PC-3 (cell line): Measurements from ENCODE around the gene PFKL. TPM values are rescaled to one million over a fixed set of nuclear protein-coding genes. Genes with fewer than 3 reads are reported as not detected.

ENCODE experiments used
- ATAC-seq: fragments of 200-7000 bp; cut with Tn5 transposase; 2 replicates; pipeline ENCODE4 v1.9.1; 2020; ENCODE audit warnings: mild to moderate bottlenecking, moderate library complexity
- BruUV-seq: library from RNA; stranded (reverse); fragments of 400-500 nt; replicated peaks from 2 replicates; lab custom pipeline; 2021; lab: Mats Ljungman, UMichigan
- CTCF ChIA-PET: fragments of 300-600 bp; sonication (Branson Sonifier 250); formaldehyde crosslinking; loops from one replicate; lab custom pipeline; 2022; ENCODE audit warnings: antibody characterized with exemption; lab: Charles Lee
- POLR2A ChIA-PET: fragments of 300-600 bp; sonication (Branson Sonifier 250); formaldehyde crosslinking; loops from one replicate; lab custom pipeline; 2022; ENCODE audit warnings: antibody characterized with exemption; ENCODE audit not compliant: unreplicated experiment; lab: Charles Lee
- DNase-seq: peaks from one replicate; pipeline ENCODE4 v3.0.0-alpha.2; 2015
- H2AFZ ChIP-seq: fragments of 300-600 bp; sonication (generic); 2 replicates; pipeline ENCODE4 v1.6.0; 2016; ENCODE audit warnings: antibody characterized with exemption, low read length
- H3F3A ChIP-seq: fragments of 300-600 bp; sonication (generic); one replicate; pipeline ENCODE4 v1.6.0; 2017; ENCODE audit warnings: antibody characterized with exemption, low read length, control low read depth, mild to moderate bottlenecking; ENCODE audit not compliant: unreplicated experiment
- H3K27ac ChIP-seq: fragments of 300-600 bp; sonication (generic); 2 replicates; pipeline ENCODE4 v1.5.1; 2016; ENCODE audit warnings: mild to moderate bottlenecking, low read length
- H3K27me3 ChIP-seq: fragments of 300-600 bp; sonication (generic); 2 replicates; pipeline ENCODE4 v1.6.1; 2016; ENCODE audit warnings: low read length, mixed read lengths
- H3K36me3 ChIP-seq: fragments of 300-600 bp; sonication (generic); 2 replicates; pipeline ENCODE4 v1.6.1; 2016; ENCODE audit warnings: low read depth, mixed run types, low read length, mixed read lengths
- H3K4me1 ChIP-seq: fragments of 300-600 bp; sonication (generic); 2 replicates; pipeline ENCODE4 v1.5.1; 2016; ENCODE audit warnings: low read length; ENCODE audit not compliant: insufficient read depth
- H3K4me2 ChIP-seq: fragments of 300-600 bp; sonication (generic); 2 replicates; pipeline ENCODE4 v1.6.0; 2016; ENCODE audit warnings: low read length
- H3K4me3 ChIP-seq: fragments of 300-600 bp; sonication (generic); 2 replicates; pipeline ENCODE4 v1.5.1; 2016; ENCODE audit warnings: mild to moderate bottlenecking, low read length, mixed read lengths
- H3K79me2 ChIP-seq: fragments of 300-600 bp; sonication (generic); 2 replicates; pipeline ENCODE4 v1.6.1; 2017; ENCODE audit warnings: low read length, mixed read lengths
- H3K9ac ChIP-seq: fragments of 300-600 bp; sonication (generic); 2 replicates; pipeline ENCODE4 v1.6.0; 2016; ENCODE audit warnings: mild to moderate bottlenecking, low read length
- H3K9me2 ChIP-seq: fragments of 300-600 bp; sonication (generic); replicated peaks from 2 replicates; pipeline ENCODE4 v1.6.1; 2016; ENCODE audit warnings: mixed run types, low read length, mixed read lengths
- H3K9me3 ChIP-seq: fragments of 300-600 bp; sonication (generic); 2 replicates; pipeline ENCODE4 v1.6.1; 2016; ENCODE audit warnings: low read length, mixed read lengths
- H4K20me1 ChIP-seq: fragments of 300-600 bp; sonication (generic); 2 replicates; pipeline ENCODE4 v1.6.1; 2016; ENCODE audit warnings: low read length, mixed read lengths
- EZH2 ChIP-seq: fragments of 300-600 bp; sonication (generic); IDR thresholded peaks from one replicate; pipeline ENCODE4 v1.6.1; 2017; ENCODE audit warnings: antibody characterized with exemption, mild to moderate bottlenecking, low read length; ENCODE audit not compliant: unreplicated experiment
- EZH2phosphoT487 ChIP-seq: fragments of 300-600 bp; sonication (generic); IDR thresholded peaks from 2 replicates; pipeline ENCODE4 v1.6.1; 2018; ENCODE audit warnings: mild to moderate bottlenecking, antibody characterized with exemption, low read length, borderline replicate concordance
- intact Hi-C: fragments of 100-400 bp; cut with micrococcal nuclease; formaldehyde crosslinking; loops from 2 replicates; pipeline ENCODE4 v1.9.0; 2023
- total RNA-seq: library from RNA; depleted of rRNA; stranded (reverse); fragments of >200 nt; gene quantifications from 2 replicates; pipeline ENCODE4 v1.2.3, GENCODE V29; 2014
- TF ChIP-seq, protein P1 (sequence below): fragments of 300-600 bp; sonication (generic); conservative IDR thresholded peaks from 2 replicates; pipeline ENCODE4 v1.5.1; 2017; ENCODE audit warnings: antibody characterized with exemption, low read depth, mild to moderate bottlenecking, low read length

Gene PFKL
- total RNA-seq, 1 experiment from 2014 or later, result 223 TPM

DNA sequence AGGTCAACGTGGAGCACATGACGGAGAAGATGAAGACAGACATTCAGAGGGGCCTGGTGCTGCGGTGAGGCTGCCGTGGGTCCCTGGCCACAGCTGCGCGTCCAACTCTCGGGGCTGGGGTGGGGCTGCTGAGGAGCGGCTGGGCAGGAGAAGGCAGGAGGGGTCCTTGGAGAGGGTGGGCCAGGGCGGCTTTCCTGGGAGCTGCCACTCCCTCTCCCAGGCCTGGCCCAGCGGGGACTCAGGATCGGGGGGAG is 24.9 kb downstream of the PFKL start:
- ChIA-PET CTCF (no interaction called here), POLR2A (no interaction called here)
- no peaks in the 10 kb centered on the region for H3K9me3 ChIP-seq
- intact Hi-C loops, result no loop called here
- no peaks in the 10 kb centered on the region for H3K27me3 ChIP-seq
- H3F3A ChIP-seq, result no peaks in the 10 kb centered on the region
- no TSS peak for BruUV-seq
- no peak overlapping the region for H2AFZ ChIP-seq
- H4K20me1 ChIP-seq, result no peaks in the 10 kb centered on the region
- H3K9me2 ChIP-seq, result no peaks in the 10 kb centered on the region
- H3K27ac ChIP-seq, result no peak overlapping the region
- DNase-seq, result no peak
- ATAC-seq, result no peak
- peaks cover 11% of the 10 kb centered on the region for H3K36me3 ChIP-seq
- no peak overlapping the region for H3K4me2 ChIP-seq
- no peak overlapping the region for H3K4me3 ChIP-seq
- H3K9ac ChIP-seq, result no peak overlapping the region
- no peaks in the 10 kb centered on the region for H3K4me1 ChIP-seq
- TF ChIP-seq, protein P1, sequence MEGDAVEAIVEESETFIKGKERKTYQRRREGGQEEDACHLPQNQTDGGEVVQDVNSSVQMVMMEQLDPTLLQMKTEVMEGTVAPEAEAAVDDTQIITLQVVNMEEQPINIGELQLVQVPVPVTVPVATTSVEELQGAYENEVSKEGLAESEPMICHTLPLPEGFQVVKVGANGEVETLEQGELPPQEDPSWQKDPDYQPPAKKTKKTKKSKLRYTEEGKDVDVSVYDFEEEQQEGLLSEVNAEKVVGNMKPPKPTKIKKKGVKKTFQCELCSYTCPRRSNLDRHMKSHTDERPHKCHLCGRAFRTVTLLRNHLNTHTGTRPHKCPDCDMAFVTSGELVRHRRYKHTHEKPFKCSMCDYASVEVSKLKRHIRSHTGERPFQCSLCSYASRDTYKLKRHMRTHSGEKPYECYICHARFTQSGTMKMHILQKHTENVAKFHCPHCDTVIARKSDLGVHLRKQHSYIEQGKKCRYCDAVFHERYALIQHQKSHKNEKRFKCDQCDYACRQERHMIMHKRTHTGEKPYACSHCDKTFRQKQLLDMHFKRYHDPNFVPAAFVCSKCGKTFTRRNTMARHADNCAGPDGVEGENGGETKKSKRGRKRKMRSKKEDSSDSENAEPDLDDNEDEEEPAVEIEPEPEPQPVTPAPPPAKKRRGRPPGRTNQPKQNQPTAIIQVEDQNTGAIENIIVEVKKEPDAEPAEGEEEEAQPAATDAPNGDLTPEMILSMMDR, result no peak
- no peak for TF ChIP-seq EZH2phosphoT487
- H3K79me2 ChIP-seq, result no peaks in the 10 kb centered on the region

DNA sequence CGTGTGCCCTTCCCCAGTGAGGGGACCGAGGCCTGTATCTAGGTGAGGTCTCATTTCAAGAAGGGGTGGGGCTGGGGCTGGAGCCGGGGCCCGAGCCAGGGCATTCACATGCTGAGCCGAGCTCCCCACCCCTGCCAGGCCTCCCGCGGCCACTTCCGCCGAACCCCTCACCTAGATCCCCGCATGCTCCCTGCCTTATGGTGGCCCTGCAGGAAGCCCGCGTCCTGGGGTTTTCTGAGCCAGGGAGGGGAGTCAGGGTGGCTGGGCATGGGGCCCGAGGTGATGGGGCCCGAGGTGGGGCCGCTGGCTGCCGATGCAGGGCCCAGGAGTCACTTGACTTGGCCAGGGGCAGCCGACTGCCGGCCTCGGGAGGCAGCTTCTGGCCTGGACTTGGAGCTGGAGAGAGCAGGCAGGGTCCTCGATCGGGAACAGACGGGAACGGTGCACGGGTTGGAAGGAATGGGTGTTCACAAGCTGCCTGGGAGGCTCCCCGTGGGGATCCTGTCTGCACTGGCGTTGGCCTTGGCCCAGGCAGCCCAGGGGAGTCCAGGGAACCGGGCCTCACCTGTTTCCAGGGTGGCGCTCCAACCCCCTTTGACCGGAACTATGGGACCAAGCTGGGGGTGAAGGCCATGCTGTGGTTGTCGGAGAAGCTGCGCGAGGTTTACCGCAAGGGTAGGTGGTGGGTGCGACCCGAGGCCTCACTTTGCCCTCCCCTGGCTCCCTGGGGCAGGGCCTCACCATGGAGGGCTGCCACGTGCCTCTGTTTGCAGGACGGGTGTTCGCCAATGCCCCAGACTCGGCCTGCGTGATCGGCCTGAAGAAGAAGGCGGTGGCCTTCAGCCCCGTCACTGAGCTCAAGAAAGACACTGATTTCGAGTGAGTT is 25.8 kb downstream of the PFKL start:
- Histone ChIP-seq H4K20me1 (no peaks in the 10 kb centered on the region), H3K4me3 (no peak overlapping the region), H3K27me3 (no peaks in the 10 kb centered on the region), H3K36me3 (peaks cover 11% of the 10 kb centered on the region), H3K9ac (no peak overlapping the region), H3K9me2 (no peaks in the 10 kb centered on the region), H3K9me3 (no peaks in the 10 kb centered on the region), H2AFZ (no peak overlapping the region), H3K79me2 (no peaks in the 10 kb centered on the region), H3K27ac (no peak overlapping the region), H3K4me2 (no peak overlapping the region), H3F3A (no peaks in the 10 kb centered on the region), H3K4me1 (no peaks in the 10 kb centered on the region)
- no peak for DNase-seq
- ChIA-PET POLR2A (no interaction called here), CTCF (no interaction called here)
- no peak for ATAC-seq
- TF ChIP-seq EZH2 (no peak), EZH2phosphoT487 (no peak)
- TF ChIP-seq, protein P1, result no peak
- intact Hi-C loops, result no loop called here
- BruUV-seq, result no TSS peak

DNA sequence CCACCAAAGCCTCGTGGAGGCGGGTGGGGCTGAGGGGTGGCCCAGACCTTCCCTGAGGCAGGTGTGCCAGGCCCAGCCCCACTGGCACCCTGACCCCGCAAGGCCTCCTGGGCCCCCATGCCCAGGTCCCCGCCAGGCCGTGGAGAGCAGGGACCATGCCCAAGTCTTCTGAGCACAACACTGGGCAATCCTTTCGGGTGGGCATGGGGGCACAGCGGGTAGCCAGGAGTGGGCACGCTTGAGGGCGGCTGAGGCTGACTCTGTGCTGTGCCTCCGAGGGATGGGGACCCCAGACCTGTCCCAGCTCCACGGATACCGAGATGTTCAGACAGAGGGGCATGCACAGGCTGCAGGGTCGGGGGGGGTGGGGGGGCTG is 26.4 kb downstream of the PFKL start:
- CTCF ChIA-PET, result no interaction called here

More for the DNA sequence above, 26.4 kb downstream of the PFKL start:
- no peak overlapping the region for H3K27ac ChIP-seq
- peaks cover 11% of the 10 kb centered on the region for H3K36me3 ChIP-seq
- no peak for DNase-seq
- H2AFZ ChIP-seq, result no peak overlapping the region
- H3K79me2 ChIP-seq, result no peaks in the 10 kb centered on the region
- intact Hi-C loops, result no loop called here
- no peaks in the 10 kb centered on the region for H3K9me2 ChIP-seq
- no peak for ATAC-seq
- H3K4me2 ChIP-seq, result no peak overlapping the region
- TF ChIP-seq EZH2 (no peak), EZH2phosphoT487 (no peak)
- TF ChIP-seq, protein P1, result no peak
- H3K4me3 ChIP-seq, result no peak overlapping the region
- H3K27me3 ChIP-seq, result no peaks in the 10 kb centered on the region
- H3K9me3 ChIP-seq, result no peaks in the 10 kb centered on the region
- no TSS peak for BruUV-seq
- no peaks in the 10 kb centered on the region for H3K4me1 ChIP-seq
- no peak overlapping the region for H3K9ac ChIP-seq
- POLR2A ChIA-PET, result no interaction called here
- no peaks in the 10 kb centered on the region for H3F3A ChIP-seq
- no peaks in the 10 kb centered on the region for H4K20me1 ChIP-seq
